Thymus (tissue), 11 donors: ENCODE data around the gene CDKN2A. TPM values are rescaled to one million over a fixed set of nuclear protein-coding genes. Genes with fewer than 3 reads are reported as not detected.
A peak's percentile ranks its signal among the peaks of the same experiment; 100 is the strongest.

Experiments
- DNase-seq, 9 donors: peaks; one replicate each; pipeline ENCODE4 v3.0.0-alpha.2; 2013; ENCODE audit warnings: low spot score in 9 of 9, low read depth in 6 of 9, missing footprints in 1 of 9
- H3K27ac ChIP-seq, 2 donors: one replicate each; pipeline ENCODE4 v1.5.1; 2013; ENCODE audit warnings: control low read depth in 1 of 2, low read depth in 1 of 2, low read length in 1 of 2, mild to moderate bottlenecking in 1 of 2, moderate library complexity in 1 of 2
- H3K27me3 ChIP-seq, 2 donors: one replicate each; pipeline ENCODE4 v1.5.1; 2013; ENCODE audit warnings: low read length in 1 of 2; ENCODE audit not compliant: control insufficient read depth in 2 of 2, insufficient read depth in 1 of 2
- H3K36me3 ChIP-seq, 2 donors: one replicate each; pipeline ENCODE4 v1.5.1; 2013; ENCODE audit warnings: low read length in 1 of 2, mild to moderate bottlenecking in 1 of 2, moderate library complexity in 1 of 2; ENCODE audit not compliant: control insufficient read depth in 2 of 2, insufficient read depth in 2 of 2
- H3K4me1 ChIP-seq, 2 donors: one replicate each; pipeline ENCODE4 v1.5.1; 2013; ENCODE audit warnings: low read length in 2 of 2; ENCODE audit not compliant: control insufficient read depth in 2 of 2, insufficient read depth in 2 of 2
- H3K4me3 ChIP-seq, 2 donors: one replicate each; pipeline ENCODE4 v1.5.1; 2013; ENCODE audit warnings: low read length in 2 of 2, control low read depth in 1 of 2, mild to moderate bottlenecking in 1 of 2
- H3K9me3 ChIP-seq, 2 donors: one replicate each; pipeline ENCODE4 v1.5.1; 2013; ENCODE audit warnings: low read length in 1 of 2, mild to moderate bottlenecking in 1 of 2; ENCODE audit not compliant: control insufficient read depth in 2 of 2, insufficient read depth in 1 of 2
- WGBS: extraction: QIAGEN DNeasy Blood & Tissue Kit; methylation state at CpG from one replicate; pipeline ENCODE4 v1.1.7; 2013; 5-methylcytosine and 5-hydroxymethylcytosine counted together
- polyA plus RNA-seq: library from polyadenylated mRNA; stranded (reverse); fragments of 200-250 nt; gene quantifications from one replicate; pipeline ENCODE4 v1.2.3, GENCODE V29; 2013
- total RNA-seq: library from RNA; stranded (reverse); fragments of 120-200 nt; gene quantifications from one replicate; pipeline ENCODE4 v1.2.4, GENCODE V29; 2013
- donor health status: healthy.

CDKN2A gene
- total and polyA plus RNA-seq, 2 donors, result 1.6 to 5.3 TPM

- peaks cover 60 to 99% of the 10 kb centered on the region in 2 donors for H3K27me3 ChIP-seq
- H3K36me3 ChIP-seq, result no peaks in the 10 kb centered on the region
- H3K9me3 ChIP-seq, result peaks cover 0 to 6% of the 10 kb centered on the region in 2 donors
- H3K27ac ChIP-seq, result no peak overlapping the region
- 4% methylated on average over 21 of the region's 21 CpGs for WGBS
- DNase-seq, result peak in 1 of 9 donors; percentile 19
- peak overlapping the region in 1 of 2 donors; percentile 58 for H3K4me3 ChIP-seq
- H3K4me1 ChIP-seq, result peaks cover 3 to 13% of the 10 kb centered on the region in 2 donors
Observed at GRCh38 chr9:21974343-21974721, 19.9 kb downstream of the CDKN2A start.

- no peak overlapping the region for H3K27ac ChIP-seq
- H3K9me3 ChIP-seq, result peaks cover 4 to 15% of the 10 kb centered on the region in 2 donors
- H3K36me3 ChIP-seq, result no peaks in the 10 kb centered on the region
- H3K27me3 ChIP-seq, result peaks cover 65 to 100% of the 10 kb centered on the region in 2 donors
- no peak for DNase-seq
- H3K4me1 ChIP-seq, result peaks cover 3 to 20% of the 10 kb centered on the region in 2 donors
- H3K4me3 ChIP-seq, result no peak overlapping the region
Observed at GRCh38 chr9:21972361-21972760, 21.8 kb downstream of the CDKN2A start.

GRCh38 chr9:21970800-21971640 is 23.2 kb downstream of the CDKN2A start:
- H3K4me1 ChIP-seq, result peaks cover 3 to 23% of the 10 kb centered on the region in 2 donors
- H3K4me3 ChIP-seq, result no peak overlapping the region
- no peak for DNase-seq
- H3K9me3 ChIP-seq, result peaks cover 4 to 20% of the 10 kb centered on the region in 2 donors
- no peaks in the 10 kb centered on the region for H3K36me3 ChIP-seq
- WGBS, result 7% methylated on average over 45 of the region's 45 CpGs
- H3K27ac ChIP-seq, result no peak overlapping the region
- H3K27me3 ChIP-seq, result peaks cover 72 to 100% of the 10 kb centered on the region in 2 donors

GRCh38 chr9:21969951-21970799 is 24.0 kb downstream of the CDKN2A start:
- Histone ChIP-seq H3K36me3 (no peaks in the 10 kb centered on the region), H3K4me1 (peaks cover 3 to 24% of the 10 kb centered on the region in 2 donors), H3K27ac (no peak overlapping the region), H3K4me3 (no peak overlapping the region), H3K27me3 (peaks cover 71 to 100% of the 10 kb centered on the region in 2 donors), H3K9me3 (peaks cover 6 to 21% of the 10 kb centered on the region in 2 donors)
- WGBS, result 17% methylated on average over 24 of the region's 24 CpGs
- no peak for DNase-seq

GRCh38 chr9:21969011-21969940 is 24.9 kb downstream of the CDKN2A start:
- no peaks in the 10 kb centered on the region for H3K36me3 ChIP-seq
- H3K27ac ChIP-seq, result no peak overlapping the region
- 11% methylated on average over 28 of the region's 28 CpGs for WGBS
- H3K4me1 ChIP-seq, result peaks cover 6 to 21% of the 10 kb centered on the region in 2 donors
- H3K4me3 ChIP-seq, result no peak overlapping the region
- peaks cover 66 to 100% of the 10 kb centered on the region in 2 donors for H3K27me3 ChIP-seq
- DNase-seq, result peak in 1 of 9 donors; percentile 7
- peaks cover 10 to 26% of the 10 kb centered on the region in 2 donors for H3K9me3 ChIP-seq

- Histone ChIP-seq H3K27me3 (peaks cover 66 to 100% of the 10 kb centered on the region in 2 donors), H3K27ac (no peak overlapping the region), H3K9me3 (peaks cover 10 to 26% of the 10 kb centered on the region in 2 donors), H3K36me3 (no peaks in the 10 kb centered on the region), H3K4me3 (no peak overlapping the region), H3K4me1 (peaks cover 6 to 20% of the 10 kb centered on the region in 2 donors)
- 9% methylated on average over 41 of the region's 41 CpGs for WGBS
- DNase-seq, result peak in 1 of 9 donors; percentile 23
Observed at GRCh38 chr9:21968331-21969010, 25.7 kb downstream of the CDKN2A start.

- WGBS, result 17% methylated on average over 10 of the region's 10 CpGs
- H3K4me3 ChIP-seq, result no peak overlapping the region
- H3K9me3 ChIP-seq, result peaks cover 10 to 26% of the 10 kb centered on the region in 2 donors
- peaks cover 6 to 20% of the 10 kb centered on the region in 2 donors for H3K4me1 ChIP-seq
- peaks cover 66 to 100% of the 10 kb centered on the region in 2 donors for H3K27me3 ChIP-seq
- DNase-seq, result peak in 1 of 9 donors; percentile 38
- no peak overlapping the region for H3K27ac ChIP-seq
- H3K36me3 ChIP-seq, result no peaks in the 10 kb centered on the region
Observed at GRCh38 chr9:21967702-21968101, 26.5 kb downstream of the CDKN2A start.

GRCh38 chr9:21967169-21967568 is 27.0 kb downstream of the CDKN2A start:
- Histone ChIP-seq H3K4me1 (peaks cover 6 to 20% of the 10 kb centered on the region in 2 donors), H3K27me3 (peaks cover 66 to 97% of the 10 kb centered on the region in 2 donors), H3K9me3 (peaks cover 10 to 26% of the 10 kb centered on the region in 2 donors), H3K36me3 (no peaks in the 10 kb centered on the region), H3K27ac (no peak overlapping the region), H3K4me3 (no peak overlapping the region)
- DNase-seq, result no peak
- 8% methylated on average over 19 of the region's 19 CpGs for WGBS
